GM12878 (cell line): ENCODE data around the gene NPBWR2. TPM values are rescaled to one million over a fixed set of nuclear protein-coding genes. Genes with fewer than 3 reads are reported as not detected.

ENCODE experiments used
- ATAC-seq: fragments of 200-7000 bp; cut with Tn5 transposase; 3 replicates; pipeline ENCODE4 v1.9.1; 2020; ENCODE audit warnings: mild to moderate bottlenecking, moderate library complexity
- BruUV-seq: library from RNA; stranded (reverse); fragments of 400-500 nt; replicated peaks from 2 replicates; lab custom pipeline; 2021; lab: Mats Ljungman, UMichigan
- CTCF ChIA-PET: fragments of 300-600 bp; sonication (Branson Sonifier 250); formaldehyde crosslinking; extraction: SDS; loops from one replicate; lab custom pipeline; 2021; ENCODE audit warnings: inconsistent platforms; lab: Yijun Ruan, JAX
- POLR2A ChIA-PET: fragments of 350-600 bp; formaldehyde crosslinking; extraction: SDS; loops from one replicate; lab custom pipeline; 2021; ENCODE audit warnings: inconsistent platforms; lab: Charles Lee
- RAD21 ChIA-PET: fragments of 300-600 bp; sonication (Branson Sonifier 250); formaldehyde crosslinking; loops from one replicate; lab custom pipeline; 2023; ENCODE audit warnings: antibody characterized with exemption; ENCODE audit not compliant: unreplicated experiment; lab: Charles Lee
- SMC1A ChIA-PET: fragments of 300-600 bp; sonication (Branson Sonifier 250); formaldehyde crosslinking; loops from one replicate; lab custom pipeline; 2023; ENCODE audit not compliant: unreplicated experiment, uncharacterized antibody; lab: Charles Lee
- DNase-seq: peaks from one replicate; pipeline ENCODE4 v3.0.0-alpha.2; 2011; ENCODE audit warnings: low read depth, low spot score
- FAIRE-seq: peaks from 3 replicates; lab custom pipeline; 2011; peaks lifted over from hg19 to GRCh38; lab: Jason Lieb, UNC
- H2AFZ ChIP-seq: 2 replicates; pipeline ENCODE4 v1.6.0; 2011; ENCODE audit warnings: low read depth, low read length, control low read depth; ENCODE audit not compliant: control insufficient read depth
- H3K27ac ChIP-seq: 2 replicates; pipeline ENCODE4 v1.5.1; 2011; ENCODE audit warnings: control low read depth; ENCODE audit not compliant: control insufficient read depth, insufficient read depth
- H3K27me3 ChIP-seq, 2 experiments: replicated peaks in 1 of 2; 2 replicates each; pipeline versions ENCODE4 v1.6.0 to v1.6.1; 2011; ENCODE audit warnings: low read length in 1 of 2; ENCODE audit not compliant: control insufficient read depth in 2 of 2, insufficient read depth in 2 of 2
- H3K36me3 ChIP-seq, 2 experiments: 2 replicates each; pipeline ENCODE4 v1.5.1; 2011; ENCODE audit warnings: low read length in 1 of 2; ENCODE audit not compliant: control insufficient read depth in 2 of 2, insufficient read depth in 2 of 2
- H3K4me1 ChIP-seq: 2 replicates; pipeline ENCODE4 v1.6.1; 2011; ENCODE audit warnings: mild to moderate bottlenecking, low read length, moderate library complexity, mixed read lengths; ENCODE audit not compliant: control insufficient read depth, insufficient read depth
- H3K4me2 ChIP-seq: 2 replicates; pipeline ENCODE4 v1.6.0; 2011; ENCODE audit warnings: control low read depth; ENCODE audit not compliant: control insufficient read depth, insufficient read depth
- H3K4me3 ChIP-seq: fragments of 200-600 bp; sonication (generic); 2 replicates; pipeline ENCODE4 v1.5.1; 2016
- H3K79me2 ChIP-seq: 2 replicates; pipeline ENCODE4 v1.6.0; 2011; ENCODE audit warnings: low read length; ENCODE audit not compliant: control insufficient read depth, insufficient read depth
- H3K9ac ChIP-seq: 2 replicates; pipeline ENCODE4 v1.8.0; 2011; ENCODE audit warnings: low read length, control low read depth, mixed read lengths; ENCODE audit not compliant: control insufficient read depth, insufficient read depth
- H3K9me3 ChIP-seq: replicated peaks from 3 replicates; pipeline ENCODE4 v1.5.1; 2011; ENCODE audit warnings: mild to moderate bottlenecking, low read length; ENCODE audit not compliant: control insufficient read depth, insufficient read depth
- H4K20me1 ChIP-seq: 2 replicates; pipeline ENCODE4 v1.6.0; 2011; ENCODE audit not compliant: control insufficient read depth, insufficient read depth
- HSF1 ChIP-seq: fragments of 150-350 bp; IDR thresholded peaks from 2 replicates; pipeline ENCODE4 v1.6.1; 2014; ENCODE audit warnings: mild to moderate bottlenecking, low read depth, low read length
- JUNB ChIP-seq: IDR thresholded peaks from 2 replicates; pipeline ENCODE4 v1.6.1; 2016; ENCODE audit warnings: antibody characterized with exemption, mild to moderate bottlenecking
- NKRF ChIP-seq: fragments of 450-650 bp; conservative IDR thresholded peaks from 2 replicates; pipeline ENCODE4 v1.6.1; 2017; ENCODE audit warnings: mild to moderate bottlenecking, moderate library complexity
- TCF12 ChIP-seq: IDR thresholded peaks from 2 replicates; pipeline ENCODE4 v1.6.1; 2011; ENCODE audit warnings: low read depth, mild to moderate bottlenecking, low read length
- WRNIP1 ChIP-seq: IDR thresholded peaks from 2 replicates; pipeline ENCODE4 v1.6.1; 2011; ENCODE audit warnings: low read depth, low read length, improper control_type of control experiment, borderline replicate concordance
- WGBS: methylation state at CpG from one replicate; pipeline ENCODE4 v1.1.6; 2016; ENCODE audit warnings: low lambda C conversion rate; ENCODE audit not compliant: insufficient replicate concordance, insufficient coverage; ENCODE audit errors: missing lambda C conversion rate; 5-methylcytosine and 5-hydroxymethylcytosine counted together
- in situ Hi-C: fragments of 300-500 bp; cut with MboI; formaldehyde crosslinking; loops from 9 replicates; pipeline ENCODE4 v1.14.3; 2018; ENCODE audit warnings: mixed read lengths
- intact Hi-C: fragments of 100-400 bp; cut with micrococcal nuclease; formaldehyde crosslinking; loops from one replicate; pipeline ENCODE4 v1.14.2; 2022; ENCODE audit not compliant: unreplicated experiment
- polyA plus RNA-seq, 11 experiments: library from polyadenylated mRNA; depleted of rRNA in 4 of 11; unstranded in 6 of 11; stranded (reverse) in 5 of 11; fragments of >200 nt; fragmentation: Nextera tagmentation in 4 of 11; fragmentation: Illumina TruSeq in 1 of 11; extraction: Ambion mirVana in 4 of 11; extraction: Trizol in 1 of 11; gene quantifications; 1 replicate in 1 of 11; 2 replicates in 10 of 11; pipeline versions ENCODE4 v1.2.1 to v1.2.3, GENCODE V29; 2011 to 2016; ENCODE audit warnings: inconsistent platforms in 2 of 11, missing spikeins in 2 of 11, low read depth in 1 of 11
- total RNA-seq, 4 experiments: library from RNA; depleted of rRNA in 3 of 4; stranded (reverse); fragments of >200 nt in 3 of 4; fragmentation: Illumina TruSeq in 1 of 4; extraction: Trizol in 1 of 4; gene quantifications; 2 replicates each; pipeline versions ENCODE4 v1.2.1 to v1.2.3, GENCODE V29; 2013 to 2021

NPBWR2 gene
- total and polyA plus RNA-seq, 10 of the 15 experiments (the other 5 are each of a cell fraction or from before 2014, with no cell fraction given) = not detected

GRCh38 chr20:64105846-64106434, 1.4 kb downstream of the NPBWR2 start:
- peaks cover 4 to 9% of the 10 kb centered on the region in 2 experiments; a peak in 3 of 4 replicates for H3K27me3 ChIP-seq
- no peak overlapping the region for H3K27ac ChIP-seq
- in situ Hi-C loops = no loop called here
- TF ChIP-seq HSF1 (no peak), TCF12 (no peak), WRNIP1 (no peak), NKRF (no peak), JUNB (no peak)
- intact Hi-C loops = no loop called here
- WGBS = 61% methylated on average over 39 of the region's 39 CpGs
- FAIRE-seq = no peak
- H3K9ac ChIP-seq = no peak overlapping the region
- no peaks in the 10 kb centered on the region for H4K20me1 ChIP-seq
- no peak for ATAC-seq
- CTCF ChIA-PET = interaction anchor here (4.6 kb wide), 1 partner anchor 15 kb away, joined by 23 read pairs; no protein-coding TSS in a partner anchor
- H3K36me3 ChIP-seq = no peaks in the 10 kb centered on the region
- H2AFZ ChIP-seq = no peak overlapping the region
- no peak overlapping the region for H3K4me3 ChIP-seq
- POLR2A ChIA-PET = no interaction called here
- no peaks in the 10 kb centered on the region for H3K9me3 ChIP-seq
- BruUV-seq = no TSS peak
- no peak overlapping the region for H3K4me2 ChIP-seq
- SMC1A ChIA-PET = no interaction called here
- no peaks in the 10 kb centered on the region; the same call in 1 of the 2 replicates for H3K4me1 ChIP-seq
- H3K79me2 ChIP-seq = no peaks in the 10 kb centered on the region
- RAD21 ChIA-PET = no interaction called here
- DNase-seq = no peak
